Endothelial cell of umbilical vein (primary cell): ENCODE data around the gene PRMT2. TPM values are rescaled to one million over a fixed set of nuclear protein-coding genes. Genes with fewer than 3 reads are reported as not detected.
A peak's percentile ranks its signal among the peaks of the same experiment; 100 is the strongest.

Experiments used
- BruUV-seq: library from RNA; stranded (reverse); fragments of 400-500 nt; replicated peaks from 2 replicates; lab custom pipeline; 2021; lab: Mats Ljungman, UMichigan
- CTCF ChIA-PET: fragments of 300-600, 350-600 bp; sonication (Branson Sonifier 250); formaldehyde crosslinking; loops from one replicate; lab custom pipeline; 2021; ENCODE audit warnings: antibody characterized with exemption, inconsistent platforms; lab: Charles Lee
- POLR2A ChIA-PET: fragments of 300-600, 350-600 bp; sonication (Branson Sonifier 250); formaldehyde crosslinking; loops from one replicate; lab custom pipeline; 2021; ENCODE audit warnings: antibody characterized with exemption, inconsistent platforms; lab: Charles Lee
- DNase-seq: peaks from one replicate; pipeline ENCODE4 v3.0.0-alpha.2; 2011; ENCODE audit warnings: low read depth, low spot score
- FAIRE-seq: peaks from 2 replicates; lab custom pipeline; 2011; peaks lifted over from hg19 to GRCh38; lab: Jason Lieb, UNC
- H2AFZ ChIP-seq: 2 replicates; pipeline ENCODE4 v1.6.0; 2012; ENCODE audit warnings: low read depth, low read length, control low read depth, inconsistent platforms
- H3K27ac ChIP-seq: 2 replicates; pipeline ENCODE4 v1.5.1; 2011; ENCODE audit warnings: low read depth, mild to moderate bottlenecking, control low read depth, low read length, moderate library complexity; ENCODE audit not compliant: insufficient read depth
- H3K27me3 ChIP-seq, 2 experiments: 2 replicates each; pipeline versions ENCODE4 v1.6.0 to v1.6.1; 2011; ENCODE audit warnings: low read length in 2 of 2, mixed read lengths in 1 of 2; ENCODE audit not compliant: control insufficient read depth in 2 of 2, insufficient read depth in 2 of 2
- H3K36me3 ChIP-seq, 2 experiments: 2 replicates in 1 of 2; 3 replicates in 1 of 2; pipeline ENCODE4 v1.5.1; 2011; ENCODE audit warnings: low read length in 2 of 2, mild to moderate bottlenecking in 1 of 2, moderate library complexity in 1 of 2; ENCODE audit not compliant: control insufficient read depth in 2 of 2, insufficient read depth in 2 of 2; ENCODE audit errors: extremely low read depth in 1 of 2
- H3K4me1 ChIP-seq: 3 replicates; pipeline ENCODE4 v1.5.1; 2011; ENCODE audit warnings: mild to moderate bottlenecking, low read length; ENCODE audit not compliant: control insufficient read depth, insufficient read depth; ENCODE audit errors: extremely low read depth
- H3K4me2 ChIP-seq: 2 replicates; pipeline ENCODE4 v1.6.1; 2011; ENCODE audit warnings: low read length, control low read depth, mixed read lengths; ENCODE audit not compliant: insufficient read depth
- H3K4me3 ChIP-seq, 3 experiments: fragments of 200-600 bp in 1 of 3; sonication (generic), shearing (Covaris generic) in 1 of 3; replicated peaks in 1 of 3; 2 replicates each; pipeline ENCODE4 v1.5.1; 2011 to 2016; ENCODE audit warnings: control low read depth in 3 of 3, low read length in 3 of 3, mild to moderate bottlenecking in 2 of 3, inconsistent platforms in 1 of 3, low read depth in 1 of 3, moderate library complexity in 1 of 3; ENCODE audit not compliant: insufficient read depth in 1 of 3
- H3K79me2 ChIP-seq: 2 replicates; pipeline ENCODE4 v1.6.0; 2012; ENCODE audit warnings: low read length, inconsistent platforms; ENCODE audit not compliant: control insufficient read depth, insufficient read depth
- H3K9ac ChIP-seq: replicated peaks from 2 replicates; pipeline ENCODE3; 2011; ENCODE audit warnings: low read length, control low read depth; ENCODE audit not compliant: insufficient read depth; ENCODE audit errors: extremely low read depth
- H3K9me1 ChIP-seq: replicated peaks from 3 replicates; pipeline ENCODE4 v1.6.0; 2011; ENCODE audit warnings: mild to moderate bottlenecking, low read length; ENCODE audit not compliant: control insufficient read depth, insufficient read depth; ENCODE audit errors: extremely low read depth
- H3K9me3 ChIP-seq: replicated peaks from 2 replicates; pipeline ENCODE4 v1.5.1; 2012; ENCODE audit warnings: low read length, inconsistent platforms; ENCODE audit not compliant: control insufficient read depth, insufficient read depth
- H4K20me1 ChIP-seq: replicated peaks from 2 replicates; pipeline ENCODE3; 2011; ENCODE audit warnings: mild to moderate bottlenecking, low read length; ENCODE audit not compliant: control insufficient read depth, insufficient read depth; ENCODE audit errors: extremely low read depth
- EZH2 ChIP-seq: IDR thresholded peaks from 2 replicates; pipeline ENCODE4 v1.6.1; 2012; ENCODE audit warnings: borderline replicate concordance, low read depth, mild to moderate bottlenecking, moderate library complexity, low read length, inconsistent platforms; ENCODE audit not compliant: severe bottlenecking
- FOS ChIP-seq: IDR thresholded peaks from 2 replicates; pipeline ENCODE4 v1.6.1; 2011; ENCODE audit warnings: mild to moderate bottlenecking, low read length, moderate library complexity, borderline replicate concordance; ENCODE audit not compliant: insufficient read depth
- GATA2 ChIP-seq: IDR thresholded peaks from 2 replicates; pipeline ENCODE4 v1.7.0; 2011; ENCODE audit warnings: low read depth, mild to moderate bottlenecking, moderate library complexity, mixed read lengths, low read length; ENCODE audit not compliant: insufficient read length, insufficient read depth
- JUN ChIP-seq: IDR thresholded peaks from 2 replicates; pipeline ENCODE4 v1.6.1; 2011; ENCODE audit warnings: borderline replicate concordance, low read depth; ENCODE audit not compliant: insufficient read length, insufficient read depth
- MYC ChIP-seq: IDR thresholded peaks from one replicate; pipeline ENCODE4 v1.6.1; 2011; ENCODE audit warnings: mild to moderate bottlenecking, low read depth, low read length
- POLR2A ChIP-seq: IDR thresholded peaks from 2 replicates; pipeline ENCODE4 v1.6.1; 2012; ENCODE audit warnings: low read depth, mild to moderate bottlenecking, control low read depth, low read length
- POLR2AphosphoS5 ChIP-seq: IDR thresholded peaks from 2 replicates; pipeline ENCODE4 v1.6.1; 2012; ENCODE audit warnings: low read depth, mild to moderate bottlenecking, control low read depth, low read length, moderate library complexity; ENCODE audit not compliant: insufficient read depth
- dilution Hi-C: fragments of 300-500 bp; cut with MboI; formaldehyde crosslinking; loops from one replicate; pipeline ENCODE4 v1.15.0; 2019; ENCODE audit warnings: low sequenced_read_pairs; ENCODE audit not compliant: extremely low pct_ligation_motif_present
- intact Hi-C: fragments of 100-400 bp; cut with micrococcal nuclease; formaldehyde crosslinking; loops from one replicate; pipeline ENCODE4 v1.10.0; 2022
- polyA plus RNA-seq, 4 experiments: library from polyadenylated mRNA; depleted of rRNA in 3 of 4; stranded (reverse) in 3 of 4; unstranded in 1 of 4; fragments of >200 nt; gene quantifications; 2 replicates each; pipeline versions ENCODE4 v1.2.1 to v1.2.3, GENCODE V29; 2011 to 2012; ENCODE audit warnings: missing spikeins in 1 of 4
- total RNA-seq: library from RNA; stranded (reverse); gene quantifications from 2 replicates; pipeline ENCODE4 v1.2.3, GENCODE V29; 2021
- TF ChIP-seq, protein P1 (sequence below): IDR thresholded peaks from 2 replicates; pipeline ENCODE4 v1.6.1; 2011; ENCODE audit not compliant: insufficient read depth, insufficient read length
- TF ChIP-seq, protein P2 (sequence below), 2 donors: IDR thresholded peaks; 1 replicate in 1 of 2; 2 replicates in 1 of 2; pipeline ENCODE4 v1.5.1; 2011; ENCODE audit warnings: low read length in 2 of 2, mild to moderate bottlenecking in 2 of 2, moderate library complexity in 2 of 2, control low read depth in 1 of 2, inconsistent platforms in 1 of 2, low read depth in 1 of 2; ENCODE audit not compliant: insufficient read depth in 1 of 2; ENCODE audit errors: extremely low read depth in 1 of 2

The PRMT2 gene
- total and polyA plus RNA-seq, 2 donors (not counting 3 experiments of a cell fraction or from before 2014, with no cell fraction given), result 125 to 193 TPM

DNA sequence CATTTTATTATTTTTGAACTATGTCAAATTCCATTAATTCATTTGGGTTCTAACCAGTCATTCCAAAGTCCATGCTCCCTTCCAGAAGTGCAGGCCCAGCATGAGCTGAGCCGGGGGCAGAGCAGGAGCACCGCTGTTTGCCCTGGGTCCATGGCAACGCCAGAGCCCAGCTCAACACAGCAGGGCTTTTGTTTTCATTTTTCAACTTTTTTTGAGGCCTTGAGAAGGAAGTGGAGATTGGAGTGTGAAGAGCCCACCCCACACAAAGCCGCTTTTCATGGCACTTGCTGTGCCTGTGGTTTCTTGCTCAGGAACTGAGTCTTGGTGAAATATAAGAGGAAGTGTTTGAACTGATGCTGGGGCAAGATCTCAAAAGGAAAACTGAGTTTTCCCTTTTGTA lies 13.2 kb upstream of the PRMT2 start:
- Histone ChIP-seq H3K4me3 (no peak overlapping the region), H3K79me2 (no peaks in the 10 kb centered on the region), H3K9me3 (no peaks in the 10 kb centered on the region), H2AFZ (no peak overlapping the region), H3K27me3 (peaks cover 6 to 8% of the 10 kb centered on the region in 2 experiments), H3K27ac (no peak overlapping the region), H4K20me1 (no peaks in the 10 kb centered on the region), H3K9me1 (no peaks in the 10 kb centered on the region), H3K9ac (no peak overlapping the region), H3K36me3 (no peaks in the 10 kb centered on the region), H3K4me1 (no peaks in the 10 kb centered on the region), H3K4me2 (no peak overlapping the region)
- peak; percentile 36 for DNase-seq
- FAIRE-seq, result no peak
- TF ChIP-seq, protein P1, sequence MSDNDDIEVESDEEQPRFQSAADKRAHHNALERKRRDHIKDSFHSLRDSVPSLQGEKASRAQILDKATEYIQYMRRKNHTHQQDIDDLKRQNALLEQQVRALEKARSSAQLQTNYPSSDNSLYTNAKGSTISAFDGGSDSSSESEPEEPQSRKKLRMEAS, result no peak
- TF ChIP-seq POLR2A, result no peak
- TF ChIP-seq FOS, result no peak
- TF ChIP-seq EZH2, result no peak
- no peak for TF ChIP-seq MYC
- no peak for TF ChIP-seq POLR2AphosphoS5
- no peak for TF ChIP-seq JUN
- TF ChIP-seq GATA2, result no peak
- TF ChIP-seq, protein P2, sequence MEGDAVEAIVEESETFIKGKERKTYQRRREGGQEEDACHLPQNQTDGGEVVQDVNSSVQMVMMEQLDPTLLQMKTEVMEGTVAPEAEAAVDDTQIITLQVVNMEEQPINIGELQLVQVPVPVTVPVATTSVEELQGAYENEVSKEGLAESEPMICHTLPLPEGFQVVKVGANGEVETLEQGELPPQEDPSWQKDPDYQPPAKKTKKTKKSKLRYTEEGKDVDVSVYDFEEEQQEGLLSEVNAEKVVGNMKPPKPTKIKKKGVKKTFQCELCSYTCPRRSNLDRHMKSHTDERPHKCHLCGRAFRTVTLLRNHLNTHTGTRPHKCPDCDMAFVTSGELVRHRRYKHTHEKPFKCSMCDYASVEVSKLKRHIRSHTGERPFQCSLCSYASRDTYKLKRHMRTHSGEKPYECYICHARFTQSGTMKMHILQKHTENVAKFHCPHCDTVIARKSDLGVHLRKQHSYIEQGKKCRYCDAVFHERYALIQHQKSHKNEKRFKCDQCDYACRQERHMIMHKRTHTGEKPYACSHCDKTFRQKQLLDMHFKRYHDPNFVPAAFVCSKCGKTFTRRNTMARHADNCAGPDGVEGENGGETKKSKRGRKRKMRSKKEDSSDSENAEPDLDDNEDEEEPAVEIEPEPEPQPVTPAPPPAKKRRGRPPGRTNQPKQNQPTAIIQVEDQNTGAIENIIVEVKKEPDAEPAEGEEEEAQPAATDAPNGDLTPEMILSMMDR (IDR thresholded peaks at IDR 0.05; ENCODE audit: extremely low read depth in 1 of 2, insufficient read depth in 1 of 2, low read depth in 1 of 2, low read length in 2 of 2), result no peak
- POLR2A ChIA-PET, result no interaction called here
- no TSS peak for BruUV-seq
- intact Hi-C loops, result no loop called here
- CTCF ChIA-PET, result no interaction called here
- dilution Hi-C loops, result no loop called here
